ENCODE measurements around the gene DCHS1.
"Not testable (repeated sequence)": the region's sequence is repeated elsewhere in the genome, so short reads cannot be mapped to it uniquely, and the experiment has no call there.

DCHS1 gene

GRCh38 chr11:6692128-6692527 lies 36.5 kb upstream of the DCHS1 start:
- no peak for TF ChIP-seq CTCF (IDR thresholded peaks at IDR 0.05; ENCODE audit: extremely low read depth, missing control alignments)
- DNase-seq (ENCODE audit: low spot score): no peak

GRCh38 chr11:6690431-6691132 lies 35.0 kb upstream of the DCHS1 start:
- DNase-seq (ENCODE audit: low spot score): not testable (repeated sequence)

- no peak for DNase-seq (ENCODE audit: low spot score)
- TF ChIP-seq CTCF (IDR thresholded peaks at IDR 0.05; ENCODE audit: extremely low read depth, missing control alignments): no peak
These were observed 32.3 kb upstream of the DCHS1 start for GRCh38 chr11:6687876-6688275.

- TF ChIP-seq CTCF (IDR thresholded peaks at IDR 0.05; ENCODE audit: extremely low read depth, missing control alignments): no peak
- DNase-seq (ENCODE audit: low spot score): no peak
These were observed 30.4 kb upstream of the DCHS1 start for GRCh38 chr11:6686006-6686405.

- DNase-seq (ENCODE audit: low spot score): not testable (repeated sequence)
These were observed 28.5 kb upstream of the DCHS1 start for GRCh38 chr11:6684068-6684467.

- TF ChIP-seq CTCF (IDR thresholded peaks at IDR 0.05; ENCODE audit: extremely low read depth, missing control alignments): peak; percentile 63
- peak; percentile 92 for DNase-seq (ENCODE audit: low spot score)
These were observed 27.6 kb upstream of the DCHS1 start, which contains the start of gene MRPL17 for GRCh38 chr11:6682936-6683861. Gene MRPL17, minus strand, starts transcription at chr11:6683340. Its CDS starts 44 bp downstream, at chr11:6683296.

GRCh38 chr11:6682591-6682935 lies 27.0 kb upstream of the DCHS1 start:
- no peak for DNase-seq (ENCODE audit: low spot score)
- no peak for TF ChIP-seq CTCF (IDR thresholded peaks at IDR 0.05; ENCODE audit: extremely low read depth, missing control alignments)

GRCh38 chr11:6681949-6682348 lies 26.3 kb upstream of the DCHS1 start:
- no peak for TF ChIP-seq CTCF (IDR thresholded peaks at IDR 0.05; ENCODE audit: extremely low read depth, missing control alignments)
- no peak for DNase-seq (ENCODE audit: low spot score)

Data from GM20000 (cell line).